ENCODE measurements around the gene INPP5A.
"Not testable (repeated sequence)": the region's sequence is repeated elsewhere in the genome, so short reads cannot be mapped to it uniquely, and the experiment has no call there.

INPP5A gene

GRCh38 chr10:132549371-132549770 is 11.8 kb downstream of the INPP5A start:
- DNase-seq: peak; percentile 16

DNA sequence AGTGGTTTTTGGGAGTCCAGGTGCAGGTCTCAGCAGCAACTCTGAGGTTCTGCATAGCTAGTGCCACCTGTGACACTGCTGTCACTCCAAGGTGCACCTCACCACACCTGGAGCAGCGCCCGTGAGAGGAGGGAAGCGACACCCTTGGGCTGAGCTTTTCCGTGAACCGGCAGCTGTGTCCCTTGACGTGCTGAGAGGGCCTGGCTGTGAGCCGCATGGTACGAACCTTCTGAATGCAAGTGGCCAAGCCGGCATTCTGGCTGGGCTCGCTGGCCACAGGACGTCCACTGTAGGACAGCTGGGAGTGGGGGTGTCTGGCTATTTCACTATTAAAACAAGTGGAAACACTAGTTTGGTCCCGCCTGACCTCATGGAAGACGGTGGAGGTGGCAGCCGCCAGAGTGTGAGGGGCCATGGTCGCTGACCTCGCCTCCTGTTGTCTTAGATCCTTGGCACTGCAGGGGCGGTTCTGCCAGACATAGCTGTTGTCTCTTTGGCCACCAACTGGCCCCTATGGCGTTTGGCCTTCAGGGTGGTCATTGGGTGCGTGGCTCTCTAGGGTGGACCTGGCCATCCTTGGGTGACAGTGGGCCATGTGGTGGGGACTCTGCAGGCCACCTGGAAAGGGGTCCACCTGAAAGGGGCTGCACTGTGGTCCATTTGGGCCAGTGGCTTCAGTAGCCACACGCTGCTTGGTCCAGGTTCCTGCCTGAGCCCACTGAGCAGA is 12.9 kb downstream of the INPP5A start:
- DNase-seq: peak; percentile 21

- peak; percentile 44 for DNase-seq
Observed at GRCh38 chr10:132551093-132551807, 13.7 kb downstream of the INPP5A start.

GRCh38 chr10:132551808-132552130 is 14.2 kb downstream of the INPP5A start:
- DNase-seq: no peak

GRCh38 chr10:132552635-132553034 is 15.0 kb downstream of the INPP5A start:
- DNase-seq: not testable (repeated sequence)

DNA sequence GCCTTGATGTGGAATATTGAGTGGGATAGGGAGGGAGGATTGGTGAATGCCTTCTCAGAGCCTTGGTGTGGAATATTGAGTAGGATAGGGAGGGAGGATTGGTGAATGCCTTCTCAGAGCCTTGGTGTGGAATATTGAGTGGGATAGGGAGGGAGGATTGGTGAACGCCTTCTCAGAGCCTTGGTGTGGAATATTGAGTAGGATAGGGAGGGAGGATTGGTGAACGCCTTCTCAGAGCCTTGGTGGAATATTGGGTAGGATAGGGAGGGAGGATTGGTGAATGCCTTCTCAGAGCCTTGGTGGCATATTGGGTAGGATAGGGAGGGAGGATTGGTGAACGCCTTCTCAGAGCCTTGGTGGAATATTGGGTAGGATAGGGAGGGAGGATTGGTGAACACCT is 16.0 kb downstream of the INPP5A start:
- DNase-seq: not testable (repeated sequence)

DNA sequence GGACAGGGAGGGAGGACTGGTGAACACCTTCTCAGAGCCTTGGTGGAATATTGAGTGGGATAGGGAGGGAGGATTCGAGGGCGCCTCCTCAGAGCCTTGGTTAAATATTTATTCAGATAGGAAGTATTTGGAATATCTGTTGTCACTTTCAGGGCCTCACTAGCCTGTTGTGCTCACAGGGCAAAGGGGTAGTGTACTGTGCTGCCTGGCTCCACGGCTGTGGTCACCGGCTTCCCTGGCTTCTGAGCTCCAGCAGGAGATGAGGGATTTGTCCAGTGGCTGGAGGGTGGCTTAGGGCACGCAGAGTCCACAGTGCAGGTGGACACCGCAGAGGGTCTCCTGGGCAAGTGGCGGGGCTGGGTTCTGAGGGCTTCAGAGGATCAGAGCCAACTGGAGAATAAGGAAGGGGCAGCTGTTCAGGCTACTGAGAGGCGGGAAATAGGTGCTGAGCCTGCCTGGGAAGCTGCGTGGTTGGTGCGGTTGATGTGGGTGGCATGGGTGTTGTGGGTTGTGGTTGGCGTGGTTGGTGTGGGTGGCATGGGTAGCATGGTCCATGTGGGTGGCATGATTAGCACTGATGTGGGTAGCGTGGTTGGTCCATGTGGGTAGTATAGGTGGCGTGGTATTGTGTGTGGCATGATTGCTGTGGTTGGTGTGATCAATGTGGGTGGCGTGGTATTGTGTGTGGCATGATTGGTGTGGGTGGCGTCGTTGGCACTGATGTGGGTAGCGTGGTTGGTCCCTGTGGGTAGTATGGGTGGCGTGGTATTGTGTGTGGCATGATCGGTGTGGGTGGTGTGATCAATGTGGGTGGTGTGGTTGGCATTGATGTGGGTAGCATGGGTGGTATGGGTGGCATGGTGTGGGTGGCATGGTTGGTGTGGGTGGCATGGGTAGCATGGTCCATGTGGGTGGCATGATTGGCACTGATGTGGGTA is 16.7 kb downstream of the INPP5A start:
- DNase-seq: peak; percentile 17

GRCh38 chr10:132554991-132555647 is 17.5 kb downstream of the INPP5A start:
- no peak for DNase-seq

- no peak for DNase-seq
Observed at GRCh38 chr10:132555648-132556575, 18.3 kb downstream of the INPP5A start.

DNA sequence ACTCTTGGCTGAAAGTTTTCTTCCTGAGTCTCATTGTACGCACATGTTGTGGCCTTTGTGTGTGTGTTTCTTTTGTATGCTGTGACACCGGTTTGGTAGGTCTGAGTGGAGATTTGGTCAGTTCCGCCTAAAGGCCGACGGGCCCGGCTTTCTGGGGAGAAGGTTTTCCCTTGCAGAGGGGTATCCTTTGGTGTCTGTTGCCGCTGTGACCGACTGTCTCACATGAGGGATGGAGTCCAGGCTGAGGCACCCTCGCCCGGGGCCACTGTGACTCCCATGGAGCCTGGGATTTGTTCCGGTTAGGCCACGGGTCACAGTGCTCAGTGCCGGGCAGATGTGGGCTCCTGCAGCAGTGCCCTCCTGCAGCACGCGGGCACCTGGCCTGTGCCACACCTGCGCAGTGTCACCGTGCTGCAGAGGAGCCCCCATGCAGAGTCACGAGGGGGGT is 19.4 kb downstream of the INPP5A start:
- no peak for DNase-seq

- DNase-seq: no peak
Observed at GRCh38 chr10:132557696-132558515, 20.3 kb downstream of the INPP5A start.

- no peak for DNase-seq
Observed at GRCh38 chr10:132558516-132559413, 21.2 kb downstream of the INPP5A start.

GRCh38 chr10:132559538-132559937 is 22.0 kb downstream of the INPP5A start:
- no peak for DNase-seq

GRCh38 chr10:132560241-132560731 is 22.7 kb downstream of the INPP5A start:
- DNase-seq: peak; percentile 25

- DNase-seq: peak; percentile 11
Observed at GRCh38 chr10:132562177-132562915, 24.8 kb downstream of the INPP5A start.

GRCh38 chr10:132562916-132563456 is 25.4 kb downstream of the INPP5A start:
- peak; percentile 13 for DNase-seq

DNA sequence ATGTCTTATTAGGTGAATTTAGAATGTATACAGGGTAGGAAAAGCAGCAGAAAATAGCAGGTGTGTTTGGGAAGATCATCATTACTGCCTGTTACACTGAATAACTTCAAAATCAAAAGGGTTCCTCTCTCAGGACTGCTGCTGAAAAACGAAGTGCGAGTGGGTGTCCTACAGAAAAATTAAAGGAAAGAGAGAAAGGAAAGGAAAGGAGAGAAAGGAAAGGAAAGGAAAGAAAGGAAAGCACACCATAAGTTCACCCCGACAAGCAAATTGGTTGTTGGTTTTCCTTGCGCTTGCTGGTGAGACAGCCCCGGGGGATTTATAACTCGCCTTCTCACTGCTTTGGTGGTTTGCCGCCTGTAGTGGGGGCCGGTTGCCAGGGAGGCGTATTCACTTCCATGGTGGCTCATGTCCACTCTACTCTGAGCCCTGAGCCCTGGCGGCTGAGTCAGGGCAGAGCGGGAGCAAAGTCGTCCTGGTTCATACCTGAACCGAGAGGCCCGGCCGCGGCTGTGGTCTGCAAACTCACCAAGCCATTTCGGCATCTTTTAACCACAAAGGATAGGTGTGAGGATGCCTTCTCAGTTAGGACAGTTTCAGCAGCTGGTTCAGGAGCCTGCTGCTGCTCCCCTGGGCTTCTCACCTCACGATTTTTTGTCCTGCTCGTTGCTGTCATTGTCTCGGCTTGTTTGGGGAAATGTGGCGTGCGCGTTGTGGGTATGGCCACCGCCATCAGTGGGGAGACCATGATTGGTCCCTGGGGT is 26.1 kb downstream of the INPP5A start:
- peak; percentile 17 for DNase-seq

- peak; percentile 9 for DNase-seq
Observed at GRCh38 chr10:132564249-132564605, 26.6 kb downstream of the INPP5A start.

All from femur (tissue), 1 donor.